ENCODE measurements around the gene TMEM11.

Gene TMEM11

GRCh38 chr17:21176773-21177395 is 37.1 kb downstream of the TMEM11 start:
- no peak overlapping the region for H3K4me3 ChIP-seq (ENCODE audit: low read length)
- 88% methylated on average over 12 of the region's 12 CpGs for WGBS
- peaks cover 17% of the 10 kb centered on the region for H3K36me3 ChIP-seq (ENCODE audit: insufficient read depth, low read length)
- H3K4me1 ChIP-seq (ENCODE audit: insufficient read depth, low read length) = no peaks in the 10 kb centered on the region
- no peaks in the 10 kb centered on the region for H3K9me3 ChIP-seq (ENCODE audit: insufficient read depth, low read depth, low read length)
- no peaks in the 10 kb centered on the region for H3K27me3 ChIP-seq (ENCODE audit: insufficient read depth, low read length)
- no peak overlapping the region for H3K27ac ChIP-seq (ENCODE audit: low read depth, low read length)
- no peak overlapping the region for H3K9ac ChIP-seq (ENCODE audit: low read depth, low read length)

GRCh38 chr17:21174713-21175112 is 39.2 kb downstream of the TMEM11 start:
- WGBS = over 99% methylated on average over 5 of the region's 7 CpGs
- Histone ChIP-seq H3K4me1 (ENCODE audit: insufficient read depth, low read length) (no peaks in the 10 kb centered on the region), H3K4me3 (ENCODE audit: low read length) (no peak overlapping the region), H3K36me3 (ENCODE audit: insufficient read depth, low read length) (peaks cover 21% of the 10 kb centered on the region), H3K9ac (ENCODE audit: low read depth, low read length) (no peak overlapping the region), H3K27ac (ENCODE audit: low read depth, low read length) (no peak overlapping the region), H3K27me3 (ENCODE audit: insufficient read depth, low read length) (no peaks in the 10 kb centered on the region), H3K9me3 (ENCODE audit: insufficient read depth, low read depth, low read length) (no peaks in the 10 kb centered on the region)

- H3K9me3 ChIP-seq (ENCODE audit: insufficient read depth, low read depth, low read length) = no peaks in the 10 kb centered on the region
- H3K27me3 ChIP-seq (ENCODE audit: insufficient read depth, low read length) = no peaks in the 10 kb centered on the region
- H3K9ac ChIP-seq (ENCODE audit: low read depth, low read length) = no peak overlapping the region
- no peak overlapping the region for H3K27ac ChIP-seq (ENCODE audit: low read depth, low read length)
- no peaks in the 10 kb centered on the region for H3K4me1 ChIP-seq (ENCODE audit: insufficient read depth, low read length)
- H3K4me3 ChIP-seq (ENCODE audit: low read length) = no peak overlapping the region
- H3K36me3 ChIP-seq (ENCODE audit: insufficient read depth, low read length) = peaks cover 21% of the 10 kb centered on the region
- 95% methylated on average over 8 of the region's 8 CpGs for WGBS
Observed at GRCh38 chr17:21174186-21174585, 39.8 kb downstream of the TMEM11 start.

- H3K36me3 ChIP-seq (ENCODE audit: insufficient read depth, low read length) = peaks cover 21% of the 10 kb centered on the region
- no peak overlapping the region for H3K4me3 ChIP-seq (ENCODE audit: low read length)
- H3K27me3 ChIP-seq (ENCODE audit: insufficient read depth, low read length) = no peaks in the 10 kb centered on the region
- H3K9me3 ChIP-seq (ENCODE audit: insufficient read depth, low read depth, low read length) = no peaks in the 10 kb centered on the region
- H3K9ac ChIP-seq (ENCODE audit: low read depth, low read length) = no peak overlapping the region
- no peaks in the 10 kb centered on the region for H3K4me1 ChIP-seq (ENCODE audit: insufficient read depth, low read length)
- no peak overlapping the region for H3K27ac ChIP-seq (ENCODE audit: low read depth, low read length)
- 94% methylated on average over 1 of the region's 2 CpGs for WGBS
Observed at GRCh38 chr17:21173543-21173942, 40.4 kb downstream of the TMEM11 start.

GRCh38 chr17:21172846-21173245 is 41.1 kb downstream of the TMEM11 start:
- WGBS = 97% methylated on average over 6 of the region's 6 CpGs
- no peak overlapping the region for H3K4me3 ChIP-seq (ENCODE audit: low read length)
- H3K9me3 ChIP-seq (ENCODE audit: insufficient read depth, low read depth, low read length) = no peaks in the 10 kb centered on the region
- H3K27ac ChIP-seq (ENCODE audit: low read depth, low read length) = no peak overlapping the region
- H3K4me1 ChIP-seq (ENCODE audit: insufficient read depth, low read length) = no peaks in the 10 kb centered on the region
- H3K27me3 ChIP-seq (ENCODE audit: insufficient read depth, low read length) = no peaks in the 10 kb centered on the region
- no peak overlapping the region for H3K9ac ChIP-seq (ENCODE audit: low read depth, low read length)
- H3K36me3 ChIP-seq (ENCODE audit: insufficient read depth, low read length) = peaks cover 21% of the 10 kb centered on the region

GRCh38 chr17:21171970-21172510 is 41.9 kb downstream of the TMEM11 start:
- no peaks in the 10 kb centered on the region for H3K9me3 ChIP-seq (ENCODE audit: insufficient read depth, low read depth, low read length)
- no peaks in the 10 kb centered on the region for H3K27me3 ChIP-seq (ENCODE audit: insufficient read depth, low read length)
- no peak overlapping the region for H3K4me3 ChIP-seq (ENCODE audit: low read length)
- H3K9ac ChIP-seq (ENCODE audit: low read depth, low read length) = no peak overlapping the region
- H3K27ac ChIP-seq (ENCODE audit: low read depth, low read length) = no peak overlapping the region
- 95% methylated on average over 17 of the region's 17 CpGs for WGBS
- H3K4me1 ChIP-seq (ENCODE audit: insufficient read depth, low read length) = no peaks in the 10 kb centered on the region
- H3K36me3 ChIP-seq (ENCODE audit: insufficient read depth, low read length) = peaks cover 21% of the 10 kb centered on the region

- H3K27ac ChIP-seq (ENCODE audit: low read depth, low read length) = no peak overlapping the region
- H3K4me1 ChIP-seq (ENCODE audit: insufficient read depth, low read length) = no peaks in the 10 kb centered on the region
- peaks cover 21% of the 10 kb centered on the region for H3K36me3 ChIP-seq (ENCODE audit: insufficient read depth, low read length)
- no peaks in the 10 kb centered on the region for H3K9me3 ChIP-seq (ENCODE audit: insufficient read depth, low read depth, low read length)
- WGBS = 92% methylated on average over 12 of the region's 12 CpGs
- no peaks in the 10 kb centered on the region for H3K27me3 ChIP-seq (ENCODE audit: insufficient read depth, low read length)
- no peak overlapping the region for H3K4me3 ChIP-seq (ENCODE audit: low read length)
- no peak overlapping the region for H3K9ac ChIP-seq (ENCODE audit: low read depth, low read length)
Observed at GRCh38 chr17:21171309-21171922, 42.5 kb downstream of the TMEM11 start.

GRCh38 chr17:21170809-21171208 is 43.2 kb downstream of the TMEM11 start:
- Histone ChIP-seq H3K9me3 (ENCODE audit: insufficient read depth, low read depth, low read length) (no peaks in the 10 kb centered on the region), H3K9ac (ENCODE audit: low read depth, low read length) (no peak overlapping the region), H3K27me3 (ENCODE audit: insufficient read depth, low read length) (no peaks in the 10 kb centered on the region), H3K4me1 (ENCODE audit: insufficient read depth, low read length) (no peaks in the 10 kb centered on the region), H3K4me3 (ENCODE audit: low read length) (no peak overlapping the region), H3K36me3 (ENCODE audit: insufficient read depth, low read length) (peaks cover 21% of the 10 kb centered on the region), H3K27ac (ENCODE audit: low read depth, low read length) (no peak overlapping the region)
- WGBS = 92% methylated on average over 7 of the region's 7 CpGs

- Histone ChIP-seq H3K27me3 (ENCODE audit: insufficient read depth, low read length) (no peaks in the 10 kb centered on the region), H3K4me1 (ENCODE audit: insufficient read depth, low read length) (no peaks in the 10 kb centered on the region), H3K27ac (ENCODE audit: low read depth, low read length) (no peak overlapping the region), H3K4me3 (ENCODE audit: low read length) (no peak overlapping the region), H3K36me3 (ENCODE audit: insufficient read depth, low read length) (peaks cover 21% of the 10 kb centered on the region), H3K9ac (ENCODE audit: low read depth, low read length) (no peak overlapping the region), H3K9me3 (ENCODE audit: insufficient read depth, low read depth, low read length) (no peaks in the 10 kb centered on the region)
- 96% methylated on average over 7 of the region's 7 CpGs for WGBS
Observed at GRCh38 chr17:21169496-21169895, 44.5 kb downstream of the TMEM11 start.

- Histone ChIP-seq H3K9ac (ENCODE audit: low read depth, low read length) (no peak overlapping the region), H3K27ac (ENCODE audit: low read depth, low read length) (no peak overlapping the region), H3K4me3 (ENCODE audit: low read length) (no peak overlapping the region), H3K27me3 (ENCODE audit: insufficient read depth, low read length) (no peaks in the 10 kb centered on the region), H3K36me3 (ENCODE audit: insufficient read depth, low read length) (peaks cover 17% of the 10 kb centered on the region), H3K4me1 (ENCODE audit: insufficient read depth, low read length) (no peaks in the 10 kb centered on the region), H3K9me3 (ENCODE audit: insufficient read depth, low read depth, low read length) (no peaks in the 10 kb centered on the region)
- WGBS = 95% methylated on average over 12 of the region's 12 CpGs
Observed at GRCh38 chr17:21168555-21168865, 45.5 kb downstream of the TMEM11 start.

GRCh38 chr17:21167303-21167702 is 46.7 kb downstream of the TMEM11 start:
- H3K4me3 ChIP-seq (ENCODE audit: low read length) = no peak overlapping the region
- no peak overlapping the region for H3K9ac ChIP-seq (ENCODE audit: low read depth, low read length)
- peaks cover 6% of the 10 kb centered on the region; the same call in 1 of the 2 replicates for H3K36me3 ChIP-seq (ENCODE audit: insufficient read depth, low read length)
- no peaks in the 10 kb centered on the region for H3K9me3 ChIP-seq (ENCODE audit: insufficient read depth, low read depth, low read length)
- no peaks in the 10 kb centered on the region for H3K27me3 ChIP-seq (ENCODE audit: insufficient read depth, low read length)
- 96% methylated on average over 5 of the region's 5 CpGs for WGBS
- H3K27ac ChIP-seq (ENCODE audit: low read depth, low read length) = no peak overlapping the region
- H3K4me1 ChIP-seq (ENCODE audit: insufficient read depth, low read length) = no peaks in the 10 kb centered on the region
